HG02943 (cell line): Measurements from ENCODE around the gene SMG6.
"Not testable (repeated sequence)": the region's sequence is repeated elsewhere in the genome, so short reads cannot be mapped to it uniquely, and the experiment has no call there.

Source experiments
- ATAC-seq: cut with Tn5 transposase; IDR thresholded peaks from one replicate; pipeline ENCODE4 v1.9.1; 2021; ENCODE audit warnings: mild to moderate bottlenecking, low read depth, moderate library complexity; ENCODE audit not compliant: unreplicated experiment

Gene SMG6

GRCh38 chr17:2303204-2304188 is at the start of gene SMG6, which contains the start of gene SRR:
TSS of gene SMG6 (minus strand) at chr17:2303785. CDS start at chr17:2303720, 65 bp downstream.
TSS of gene SRR (plus strand) at chr17:2303950. CDS start at chr17:2315561, 11,611 bp downstream.
- peak; percentile 80 for ATAC-seq

GRCh38 chr17:2351269-2351668 is 47.7 kb upstream of the SMG6 start:
- ATAC-seq = no peak

GRCh38 chr17:2347805-2348685 is 44.5 kb upstream of the SMG6 start:
- ATAC-seq = no peak

- no peak for ATAC-seq
Observed at GRCh38 chr17:2346475-2346874, 42.9 kb upstream of the SMG6 start.

GRCh38 chr17:2344528-2344927 is 40.9 kb upstream of the SMG6 start:
- no peak for ATAC-seq

GRCh38 chr17:2343421-2343820 is 39.8 kb upstream of the SMG6 start:
- ATAC-seq = no peak

- ATAC-seq = no peak
Observed at GRCh38 chr17:2338315-2338657, 34.7 kb upstream of the SMG6 start.

- no peak for ATAC-seq
Observed at GRCh38 chr17:2337544-2338314, 34.1 kb upstream of the SMG6 start.

GRCh38 chr17:2336852-2337543 is 33.4 kb upstream of the SMG6 start, which contains the start of gene SGSM2:
TSS of gene SGSM2 (plus strand) at chr17:2337501. CDS start at chr17:2337689, 188 bp downstream.
- ATAC-seq = no peak

- peak; percentile 83 for ATAC-seq
Observed at GRCh38 chr17:2336215-2336851, 32.7 kb upstream of the SMG6 start, which contains the start of gene TSR1. TSS of gene TSR1 (minus strand) at chr17:2336457. CDS start at chr17:2336427, 30 bp downstream.

- ATAC-seq = no peak
Observed at GRCh38 chr17:2335726-2336214, 32.2 kb upstream of the SMG6 start.

- no peak for ATAC-seq
Observed at GRCh38 chr17:2331303-2331702, 27.7 kb upstream of the SMG6 start.

GRCh38 chr17:2323629-2324314 is 20.2 kb upstream of the SMG6 start:
- ATAC-seq = no peak

- ATAC-seq = no peak
Observed at GRCh38 chr17:2321399-2321798, 17.8 kb upstream of the SMG6 start.

GRCh38 chr17:2319051-2319450 is 15.5 kb upstream of the SMG6 start:
- no peak for ATAC-seq

- ATAC-seq = no peak
Observed at GRCh38 chr17:2317796-2318195, 14.2 kb upstream of the SMG6 start.

- ATAC-seq = not testable (repeated sequence)
Observed at GRCh38 chr17:2316916-2317205, 13.3 kb upstream of the SMG6 start.

GRCh38 chr17:2312736-2313135 is 9.2 kb upstream of the SMG6 start:
- ATAC-seq = no peak
